NCI-H187 treated with DMSO at 0.1 percent for 48 hours (cell line): Measurements from ENCODE around the gene PRDM16.
"Not testable (repeated sequence)": the region's sequence is repeated elsewhere in the genome, so short reads cannot be mapped to it uniquely, and the experiment has no call there.

Experiments used
- DNase-seq: peaks from one replicate; lab custom pipeline; 2025; lab: John Stamatoyannopoulos, UW

The PRDM16 gene

DNA sequence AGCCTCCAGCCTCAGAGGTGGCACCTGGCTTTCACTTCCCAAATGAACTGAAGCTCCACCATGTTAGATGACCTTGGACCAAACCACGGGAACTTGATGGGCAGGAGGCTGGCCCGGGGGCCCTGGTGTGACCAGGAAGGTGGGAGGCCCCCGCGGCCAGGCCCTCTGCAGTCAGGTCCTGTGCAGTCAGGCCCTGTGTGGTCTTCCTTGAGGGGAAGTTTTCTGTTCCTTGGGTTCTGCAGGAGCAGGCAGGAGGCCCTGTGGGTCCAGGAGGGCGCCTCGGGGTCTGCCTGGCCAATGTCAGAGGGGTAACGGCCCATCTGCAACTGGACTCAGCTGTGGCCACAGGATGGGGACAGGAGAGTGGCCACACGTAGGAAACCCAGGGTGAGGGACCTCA is 13.0 kb downstream of the PRDM16 start:
- no peak for DNase-seq

DNA sequence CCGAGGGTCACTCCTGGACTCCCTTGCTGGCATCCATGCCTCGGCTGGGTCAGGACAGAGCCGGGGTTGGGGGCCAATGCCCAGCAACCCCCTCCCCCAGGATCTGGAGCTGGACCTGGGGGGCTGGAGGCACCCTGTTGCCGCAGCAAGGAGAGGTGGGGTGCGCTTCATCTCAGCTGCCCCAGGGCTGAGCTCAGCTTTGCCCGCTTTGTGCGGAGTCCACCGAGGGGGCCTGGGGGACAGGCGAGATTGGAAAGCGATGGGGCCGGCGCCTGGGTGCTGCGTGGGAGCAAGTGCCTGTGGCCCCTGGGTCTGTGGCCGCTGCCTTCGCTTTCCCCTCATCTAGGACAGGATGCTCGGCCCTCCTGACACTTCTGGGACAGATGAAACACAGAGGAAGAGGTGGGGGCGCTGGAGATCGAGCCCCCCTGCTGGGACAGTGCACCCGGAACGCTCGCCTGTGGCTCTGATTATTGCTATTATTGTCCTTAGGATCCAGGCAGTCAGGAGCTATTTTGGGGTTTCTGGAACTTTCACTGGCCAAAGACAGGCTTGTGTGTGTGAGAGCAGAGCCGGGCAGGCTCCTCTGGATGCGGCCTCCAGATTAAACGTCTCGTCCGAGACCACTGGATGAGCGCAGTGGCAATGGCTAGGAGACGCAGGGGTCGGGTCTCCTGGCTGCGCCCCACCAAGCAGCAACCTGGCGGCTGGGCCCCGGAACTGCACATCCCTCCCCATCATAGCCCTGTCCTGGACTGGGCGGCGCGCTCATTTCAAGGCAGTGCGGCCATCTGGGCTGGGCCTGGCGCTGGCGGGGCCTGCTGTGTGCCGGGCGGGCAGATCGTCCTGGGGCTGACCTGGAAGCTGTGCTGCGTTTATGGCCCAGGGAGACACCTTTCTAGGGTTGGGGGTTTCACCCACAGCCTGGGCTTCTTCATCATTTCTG is 13.8 kb downstream of the PRDM16 start:
- DNase-seq: no peak

DNA sequence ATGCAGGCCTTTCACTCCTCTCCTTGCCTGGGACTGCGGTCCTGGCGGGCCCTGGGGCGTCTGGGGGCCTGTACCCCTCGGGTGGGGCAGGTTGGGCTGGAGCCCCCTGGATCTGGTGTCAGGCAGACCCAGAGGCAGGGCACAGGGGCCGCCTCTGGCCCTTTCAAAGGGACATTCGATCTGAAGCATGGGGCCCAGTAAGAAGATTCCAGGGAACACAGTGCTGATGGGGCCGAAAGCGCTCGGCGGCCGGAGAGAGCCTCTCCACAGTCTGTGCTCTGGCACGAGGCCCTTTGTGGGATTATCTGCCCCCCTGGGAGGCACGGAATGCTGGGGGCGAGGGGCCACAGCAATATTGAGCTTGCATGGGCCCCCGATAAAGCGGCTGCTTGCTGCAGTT is 15.2 kb downstream of the PRDM16 start:
- no peak for DNase-seq

DNA sequence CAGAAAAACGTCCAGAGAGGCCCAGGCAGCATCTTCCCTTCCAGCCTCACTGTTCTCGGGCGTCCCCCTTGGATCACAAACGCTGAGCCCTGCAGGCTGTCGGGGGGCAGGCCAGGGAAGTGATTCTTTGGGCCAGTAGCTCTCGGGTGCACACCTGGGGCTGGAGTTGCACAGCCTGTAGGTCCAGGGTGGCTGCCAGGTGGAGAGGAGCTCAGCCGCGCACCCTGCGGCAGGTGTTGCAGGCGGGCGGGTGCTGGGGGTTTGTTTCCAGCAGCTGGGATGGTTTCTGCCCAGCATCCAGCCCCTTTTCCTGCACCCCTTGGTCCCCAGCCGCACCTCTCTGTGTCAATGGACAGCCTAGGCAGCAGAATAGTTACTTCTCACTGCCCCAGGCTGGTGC is 15.7 kb downstream of the PRDM16 start:
- DNase-seq: no peak

DNA sequence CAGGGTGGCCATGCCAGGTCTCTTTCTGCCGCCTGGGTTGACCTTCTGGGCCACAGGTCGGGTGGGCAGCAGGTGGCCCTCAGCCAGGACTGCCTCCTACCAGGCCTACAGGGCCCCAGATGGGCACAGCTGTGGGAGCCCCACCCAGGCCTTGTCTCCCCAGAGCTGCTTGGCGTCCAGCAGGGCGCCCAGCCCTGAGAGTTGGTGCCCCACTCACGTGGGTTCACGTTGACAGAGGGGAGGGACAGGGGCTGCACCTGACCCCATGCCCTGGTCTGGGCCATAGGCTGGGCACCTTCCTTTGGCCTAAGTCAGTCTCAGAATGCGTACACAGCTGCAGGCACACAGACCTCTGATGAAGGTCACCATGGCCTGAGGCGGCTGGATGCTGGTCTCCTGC is 16.7 kb downstream of the PRDM16 start:
- no peak for DNase-seq

DNA sequence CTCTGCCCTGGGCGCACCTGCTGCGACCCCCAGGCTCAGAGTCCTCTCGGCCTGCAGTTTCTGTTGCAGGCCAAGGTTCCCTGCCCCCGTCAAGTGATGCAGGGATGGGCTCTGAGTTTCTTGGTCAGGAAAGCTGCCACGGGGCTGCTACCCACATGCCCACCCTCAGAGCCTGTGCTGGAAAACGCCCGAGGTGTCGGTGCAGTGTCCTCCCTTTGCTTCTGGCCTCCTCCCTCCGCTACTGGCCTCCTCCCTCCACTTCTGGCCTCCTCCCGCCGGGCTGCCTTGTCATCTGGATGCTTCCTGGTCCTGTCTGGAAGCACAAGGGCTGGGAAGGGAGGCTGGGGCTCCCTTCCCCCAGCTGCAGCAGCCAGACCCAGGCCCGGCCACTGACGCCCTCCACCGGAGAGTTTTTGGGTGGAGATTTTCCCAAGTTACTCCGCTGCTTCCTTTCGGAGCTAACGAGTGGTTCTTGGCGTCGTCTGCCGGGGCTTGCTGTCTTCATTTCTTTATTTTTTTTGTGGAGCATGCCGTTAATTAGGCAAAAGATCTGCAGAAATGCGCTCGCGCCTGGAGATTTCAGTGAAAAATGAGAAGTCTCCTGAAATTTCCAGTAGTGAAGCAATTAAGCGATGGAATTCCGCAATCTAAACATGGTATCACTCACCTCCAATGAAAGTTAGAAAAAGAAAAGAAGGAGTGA is 17.4 kb downstream of the PRDM16 start:
- no peak for DNase-seq

DNA sequence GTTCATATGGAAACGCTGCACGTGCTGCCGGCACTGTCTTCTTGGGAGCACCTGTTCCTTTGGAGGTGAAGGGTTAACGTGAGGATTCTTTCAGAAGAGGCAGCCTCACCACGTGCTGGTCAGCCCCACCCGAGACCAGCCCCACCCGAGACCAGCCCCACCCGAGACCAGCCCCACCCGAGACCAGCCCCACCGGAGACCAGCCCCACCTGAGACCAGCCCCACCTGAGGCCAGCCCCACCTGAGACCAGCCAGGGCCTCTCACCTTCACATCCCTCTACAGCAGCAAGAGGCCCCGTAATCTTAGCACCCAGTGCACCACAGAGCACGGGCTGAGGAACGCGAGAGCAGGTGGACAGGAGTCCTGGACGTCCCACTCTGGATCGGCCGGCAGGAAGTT is 18.0 kb downstream of the PRDM16 start:
- no peak for DNase-seq

DNA sequence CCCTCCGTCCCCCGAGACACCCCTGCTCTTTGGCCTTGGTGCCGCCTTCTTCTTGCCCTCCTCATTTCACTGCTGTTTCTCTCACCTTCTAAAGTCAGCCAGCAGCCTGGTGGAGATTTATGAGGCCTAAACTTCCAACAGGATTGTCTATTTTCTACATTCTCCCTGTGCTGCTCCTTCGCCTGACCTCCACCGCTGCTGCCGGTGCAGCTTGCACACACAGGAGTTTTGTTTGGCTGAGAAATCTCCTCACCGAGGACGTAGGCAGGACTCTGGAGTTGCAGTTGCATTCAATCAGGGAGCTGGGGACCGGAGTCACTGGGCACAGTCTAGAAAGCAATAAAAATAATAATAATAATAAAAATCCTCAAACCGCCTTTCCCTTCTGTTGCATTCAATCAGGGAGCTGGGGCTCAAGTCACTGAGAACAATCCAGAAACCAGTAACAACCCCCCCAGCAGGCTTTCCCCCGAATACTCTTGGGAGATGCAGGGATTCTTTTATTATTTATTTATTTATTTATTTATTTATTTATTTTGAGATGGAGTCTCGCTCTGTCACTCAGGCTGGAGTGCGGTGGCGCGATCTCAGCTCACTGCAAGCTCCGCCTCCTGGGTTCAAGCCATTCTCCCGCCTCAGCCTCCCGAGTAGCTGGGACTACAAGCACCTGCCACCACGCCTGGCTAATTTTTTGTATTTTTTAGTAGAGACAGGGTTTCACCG is 19.1 kb downstream of the PRDM16 start:
- not testable (repeated sequence) for DNase-seq

DNA sequence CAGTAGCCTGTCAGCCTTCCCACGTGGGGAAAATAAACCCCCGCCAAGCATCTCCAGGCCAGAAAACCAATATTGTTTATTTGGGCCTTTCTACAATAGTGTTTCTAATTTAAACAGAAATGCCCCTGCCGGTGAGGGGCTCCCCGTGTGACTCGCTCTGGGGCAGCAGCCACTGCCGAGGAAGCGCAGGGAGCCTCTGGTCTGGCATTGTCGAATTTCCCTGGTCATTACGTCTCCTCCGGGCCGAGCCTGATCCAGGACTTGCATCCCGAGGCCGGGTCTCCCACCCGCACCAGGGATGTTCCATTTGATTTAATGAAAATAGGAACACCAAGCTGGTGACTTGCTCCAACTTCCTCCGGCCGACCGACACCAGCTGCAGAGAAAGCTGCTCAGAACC is 20.5 kb downstream of the PRDM16 start:
- no peak for DNase-seq

DNA sequence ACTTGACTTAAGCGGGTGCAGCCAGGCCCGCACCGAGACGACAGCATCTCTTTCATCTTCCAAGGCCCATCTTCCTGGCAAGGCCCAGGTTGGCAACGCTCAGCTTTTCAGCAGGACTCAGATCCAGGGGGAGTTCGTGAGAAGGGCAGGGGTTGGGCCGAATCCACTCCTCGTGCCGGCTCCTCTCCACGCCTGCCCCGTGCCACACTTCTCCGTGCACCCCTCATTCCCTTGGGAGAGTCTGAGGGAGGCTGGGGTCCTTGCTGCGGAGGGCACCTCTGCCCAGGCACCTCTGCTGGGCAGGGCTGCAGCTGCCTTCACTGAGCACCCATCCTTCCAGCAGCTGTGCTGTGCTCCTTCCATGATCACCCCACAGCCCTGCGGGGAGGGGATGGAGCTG is 22.3 kb downstream of the PRDM16 start:
- no peak for DNase-seq

DNA sequence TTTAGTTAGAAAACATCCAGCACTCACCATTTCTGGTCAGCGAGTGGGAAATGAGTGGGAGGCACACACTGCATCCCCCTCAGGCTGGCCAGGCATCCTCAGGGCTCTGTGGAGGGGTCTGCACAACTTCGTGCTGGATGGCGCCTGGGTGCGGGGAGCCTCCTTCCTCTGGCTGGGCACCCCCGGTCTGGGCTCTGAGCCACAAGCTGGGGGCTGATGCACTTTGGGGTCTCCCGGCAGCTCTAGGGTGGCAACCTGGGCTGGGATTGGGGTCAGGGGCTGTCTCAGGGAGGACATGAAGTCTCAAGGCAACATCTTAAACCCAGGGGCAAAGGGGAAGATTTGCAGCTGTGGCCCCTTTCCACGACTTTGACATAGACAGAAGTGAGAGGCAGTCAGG is 23.5 kb downstream of the PRDM16 start:
- DNase-seq: no peak

DNA sequence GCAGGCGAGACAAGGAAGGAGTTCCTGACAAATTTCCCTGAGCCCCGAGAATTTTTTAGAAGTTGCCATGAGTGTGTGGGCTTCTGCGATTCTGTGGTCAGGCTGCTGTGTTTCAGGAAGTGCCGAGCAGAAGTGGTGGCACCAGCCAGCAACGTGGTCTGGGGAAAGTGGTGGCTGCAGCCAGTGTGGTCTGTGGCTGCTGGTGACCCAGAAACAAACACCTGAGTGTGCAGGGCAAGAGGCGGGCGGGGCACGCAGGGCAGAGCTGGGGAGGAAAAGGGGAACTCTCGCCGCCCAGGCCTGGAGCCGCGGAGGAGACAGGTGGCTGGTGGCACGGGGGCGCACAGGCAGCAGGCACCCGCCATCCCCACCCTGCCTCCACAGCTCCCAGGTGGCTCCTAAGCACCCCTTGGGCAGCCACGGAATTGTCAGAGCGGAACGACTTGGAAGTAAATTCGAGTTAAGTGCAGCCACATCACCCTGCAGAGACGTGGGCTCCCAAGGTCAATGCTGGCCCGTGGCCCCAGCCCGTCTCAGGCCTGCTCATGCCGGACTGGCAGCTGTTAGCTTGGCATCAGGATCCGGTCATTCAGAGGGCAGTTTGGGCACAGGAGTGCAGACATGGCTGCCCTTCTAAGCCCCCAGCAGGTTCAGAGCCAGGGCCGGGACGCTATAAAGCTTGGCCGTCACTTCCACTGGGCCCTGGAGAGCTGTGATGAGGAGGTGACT is 25.1 kb downstream of the PRDM16 start:
- DNase-seq: no peak

DNA sequence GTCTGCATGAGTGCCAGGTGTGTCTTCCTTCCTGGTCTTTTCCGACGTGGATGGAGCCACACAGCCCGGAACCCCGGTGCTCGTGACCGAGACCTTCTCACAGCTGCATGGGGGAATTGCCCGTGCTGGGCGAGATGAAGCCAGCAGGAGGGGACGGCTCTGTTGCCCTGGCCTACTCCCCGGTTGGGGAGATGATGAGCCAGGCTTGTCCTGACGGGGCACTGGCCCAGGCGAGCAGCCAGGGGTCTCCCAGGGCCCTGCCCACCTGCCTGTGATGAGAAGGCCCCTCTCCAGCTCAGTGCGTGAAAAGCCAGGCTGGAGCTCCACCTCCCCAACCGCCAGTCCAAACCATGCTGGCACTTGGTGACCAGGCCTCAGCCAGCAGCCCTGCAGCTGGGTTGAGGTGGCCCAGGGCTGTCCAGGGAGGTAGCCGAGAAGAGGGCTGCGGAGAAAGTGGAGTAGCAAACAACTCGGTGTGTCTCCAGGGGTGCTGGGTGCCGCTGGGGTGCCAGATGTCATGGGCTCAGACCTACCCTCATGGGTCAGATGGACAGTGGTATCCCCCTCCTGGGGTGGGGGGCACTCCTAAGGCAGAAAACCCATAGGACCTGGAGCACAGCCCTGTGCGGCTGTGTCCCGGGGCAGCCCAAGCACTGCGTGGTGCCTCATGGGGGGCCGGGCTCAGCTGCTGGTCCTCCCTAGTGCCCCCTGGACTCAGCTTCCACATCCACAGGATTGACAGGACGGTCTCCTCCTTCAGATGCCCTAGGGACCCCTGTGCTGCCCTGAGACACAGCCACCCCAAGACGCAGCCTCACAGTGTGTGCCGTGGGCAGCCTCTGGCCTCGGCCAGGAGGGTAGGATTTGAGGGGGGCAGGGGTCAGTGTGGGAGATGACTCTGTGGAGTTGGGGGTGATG is 26.1 kb downstream of the PRDM16 start:
- no peak for DNase-seq

DNA sequence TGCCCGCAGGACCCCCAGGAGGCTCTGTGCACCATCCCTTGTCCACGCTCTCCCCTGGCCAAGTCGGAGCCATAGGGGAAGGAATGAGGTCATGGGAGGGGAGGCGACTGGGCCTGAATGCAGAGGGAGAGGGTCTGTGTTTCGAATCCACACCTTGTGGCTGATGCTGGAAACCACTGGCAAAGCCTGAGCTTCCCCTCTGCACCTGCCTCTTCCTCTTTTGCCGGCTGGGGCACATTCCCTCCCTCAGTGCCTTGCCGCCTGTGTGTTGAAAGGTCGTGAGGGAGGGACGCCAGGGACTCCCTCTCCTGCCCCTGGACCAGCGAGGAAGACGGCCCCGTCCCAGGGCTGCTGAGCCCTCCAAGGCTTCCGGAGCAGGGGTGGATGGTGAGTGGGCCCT is 27.3 kb downstream of the PRDM16 start:
- DNase-seq: no peak

DNA sequence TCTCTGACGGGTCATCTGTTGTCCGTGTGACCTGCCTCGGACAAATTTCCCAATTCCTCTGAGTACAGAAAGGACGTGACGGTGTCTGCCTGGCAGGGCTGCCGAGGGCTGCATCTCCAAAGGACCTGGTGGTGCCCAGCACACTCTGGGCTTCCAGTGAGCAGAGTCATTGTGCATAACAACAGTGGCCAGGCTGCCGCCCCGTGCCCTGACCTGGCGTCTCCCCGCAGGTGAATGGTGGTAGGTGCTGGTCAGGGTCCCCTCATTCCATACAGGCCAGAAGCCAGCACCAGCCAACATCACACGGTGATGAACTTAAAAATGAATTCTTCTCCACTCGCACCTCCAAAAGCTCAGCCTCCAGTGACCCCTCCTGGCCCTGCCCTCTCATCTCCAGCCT is 28.2 kb downstream of the PRDM16 start:
- no peak for DNase-seq

DNA sequence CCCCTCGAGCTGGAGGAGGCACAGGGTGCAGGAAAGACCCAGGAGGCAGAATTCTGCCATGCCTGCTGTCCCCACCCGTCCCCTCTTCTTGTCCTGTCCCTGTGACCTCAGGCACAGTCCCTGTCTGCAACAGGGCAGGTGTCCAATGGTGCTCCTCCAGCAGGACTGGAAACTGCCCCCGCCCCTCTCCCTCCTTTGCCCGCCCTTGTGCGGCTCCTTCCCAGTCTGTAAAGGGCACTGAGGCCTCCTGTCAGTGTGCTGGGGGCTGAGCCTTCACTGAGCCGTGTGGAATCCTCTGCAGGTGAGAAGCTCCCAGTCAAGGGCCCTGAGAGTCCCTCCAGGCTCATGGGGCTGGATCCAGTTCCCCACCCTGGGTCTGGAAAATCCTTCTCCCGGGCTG is 28.9 kb downstream of the PRDM16 start:
- no peak for DNase-seq

DNA sequence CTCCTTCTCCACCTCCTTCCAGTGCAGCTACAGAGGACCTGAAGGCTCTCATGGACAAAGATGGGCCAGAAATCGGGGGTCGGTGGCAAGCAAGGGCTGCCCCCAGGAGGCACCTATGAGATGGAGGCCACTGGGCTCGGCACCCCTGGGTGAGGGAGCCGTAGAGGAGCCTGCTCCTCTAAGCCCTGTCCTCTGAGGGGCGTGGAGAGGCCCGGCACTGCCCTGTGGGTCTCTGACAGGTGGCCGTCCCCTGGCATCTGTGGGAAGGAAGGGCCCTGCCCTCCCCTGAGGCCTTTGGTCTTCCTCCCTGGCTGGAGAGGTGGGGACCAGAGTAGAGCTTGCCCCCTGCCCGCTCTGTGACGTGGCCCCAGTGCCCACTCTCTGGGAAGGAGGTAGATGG is 30.9 kb downstream of the PRDM16 start:
- DNase-seq: no peak

DNA sequence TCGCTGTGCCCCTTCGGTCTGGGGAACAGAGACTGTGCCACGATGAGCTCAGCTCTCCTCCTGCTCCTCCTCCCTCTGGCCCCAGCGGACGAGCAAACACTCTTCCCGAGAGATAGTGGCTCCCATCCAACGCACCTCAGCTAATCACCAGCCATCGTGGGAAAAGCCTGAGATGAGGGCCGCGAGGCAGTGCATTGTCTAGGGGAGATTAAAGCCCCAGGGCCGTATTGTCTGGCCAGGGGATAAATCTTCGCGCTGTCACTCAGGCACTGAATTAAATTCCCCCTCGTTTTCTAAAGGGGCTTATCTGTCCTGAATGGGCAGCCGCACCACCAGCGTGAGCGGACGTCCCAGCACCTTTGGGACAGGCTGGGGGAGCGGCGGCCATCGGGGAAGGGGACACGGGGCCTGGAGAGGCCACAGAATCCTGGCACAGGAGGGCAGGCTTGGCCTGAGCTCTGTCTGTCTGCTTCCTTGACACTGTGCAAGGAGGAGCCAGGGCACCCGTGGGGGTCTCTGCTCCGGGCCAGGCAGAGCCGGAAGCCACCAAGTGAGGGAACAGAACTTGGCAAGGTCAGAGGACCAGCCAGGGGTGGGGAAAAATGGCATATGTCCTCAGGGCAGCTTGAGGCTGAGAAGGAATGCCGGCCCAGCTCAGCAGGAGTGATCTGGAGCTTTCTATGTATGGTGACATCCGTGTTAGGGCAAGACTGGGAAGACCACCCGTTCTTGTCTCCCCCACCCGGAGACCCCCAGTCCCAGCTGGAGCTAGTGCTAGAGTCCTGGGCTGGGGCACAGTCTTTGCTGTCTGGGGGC is 32.3 kb downstream of the PRDM16 start:
- DNase-seq: no peak

DNA sequence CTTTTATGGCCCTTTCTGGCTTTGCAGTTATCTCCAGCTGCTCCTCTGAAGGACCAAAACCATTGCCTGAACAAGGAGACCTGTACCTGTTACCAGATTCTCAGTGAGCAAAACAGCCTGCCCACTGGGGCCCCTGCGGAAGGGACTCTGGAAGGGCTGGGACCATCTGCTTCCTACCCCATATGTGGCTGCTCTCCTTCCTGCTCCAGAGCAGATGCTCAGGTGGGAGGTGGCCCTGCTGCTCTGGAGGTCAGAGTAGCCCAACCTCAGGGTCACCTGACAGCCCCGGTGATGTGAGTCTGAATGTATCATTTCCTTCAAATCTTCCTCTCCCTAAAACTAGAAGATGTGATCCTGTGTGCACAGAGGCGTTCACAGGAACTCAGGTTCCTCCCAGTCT is 33.6 kb downstream of the PRDM16 start:
- no peak for DNase-seq
